GM19372 (cell line): ENCODE results near the gene TAF3.

Source experiments
- ATAC-seq: cut with Tn5 transposase; IDR thresholded peaks from one replicate; pipeline ENCODE4 v1.9.1; 2021; ENCODE audit warnings: mild to moderate bottlenecking, low read depth, moderate library complexity; ENCODE audit not compliant: unreplicated experiment

The TAF3 gene

DNA sequence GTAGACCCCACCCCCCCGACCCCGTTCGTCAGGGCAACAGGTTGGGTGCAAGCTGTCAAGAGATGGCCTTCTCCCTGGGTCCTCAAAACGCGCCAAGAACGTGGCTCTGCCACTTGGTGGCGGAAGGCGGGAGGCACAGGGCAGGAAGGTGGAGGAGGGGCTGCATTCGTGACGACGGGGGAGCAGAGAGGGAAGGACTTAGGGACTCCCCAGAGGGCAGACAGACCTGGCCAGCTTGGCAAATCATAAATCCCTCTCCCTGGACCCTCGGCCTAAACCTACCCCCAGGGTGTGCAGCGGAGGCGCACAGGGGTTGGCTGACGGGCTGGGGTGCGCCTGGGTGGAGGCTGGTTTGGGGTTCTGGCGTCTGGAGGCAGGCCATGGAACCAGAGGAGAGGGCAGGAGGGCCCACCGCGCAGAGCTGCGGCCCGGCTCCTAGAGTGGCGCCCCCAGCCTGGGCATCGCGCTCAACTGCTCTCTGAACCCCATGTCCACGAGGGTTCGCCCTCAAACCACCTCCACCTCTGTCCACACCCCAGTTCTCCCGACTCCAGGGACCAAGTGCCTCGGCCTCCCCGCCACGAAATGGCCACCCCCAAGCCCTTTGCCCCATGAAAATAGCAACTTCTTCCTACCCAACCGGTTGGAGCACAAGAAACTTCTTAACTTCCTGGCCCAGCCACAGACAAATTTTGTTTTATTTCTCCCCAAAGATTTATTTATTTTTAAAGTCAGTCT, 225.4 kb downstream of the TAF3 start:
- no peak for ATAC-seq

GRCh38 chr10:8044331-8044907, 226.1 kb downstream of the TAF3 start:
- ATAC-seq = no peak

DNA sequence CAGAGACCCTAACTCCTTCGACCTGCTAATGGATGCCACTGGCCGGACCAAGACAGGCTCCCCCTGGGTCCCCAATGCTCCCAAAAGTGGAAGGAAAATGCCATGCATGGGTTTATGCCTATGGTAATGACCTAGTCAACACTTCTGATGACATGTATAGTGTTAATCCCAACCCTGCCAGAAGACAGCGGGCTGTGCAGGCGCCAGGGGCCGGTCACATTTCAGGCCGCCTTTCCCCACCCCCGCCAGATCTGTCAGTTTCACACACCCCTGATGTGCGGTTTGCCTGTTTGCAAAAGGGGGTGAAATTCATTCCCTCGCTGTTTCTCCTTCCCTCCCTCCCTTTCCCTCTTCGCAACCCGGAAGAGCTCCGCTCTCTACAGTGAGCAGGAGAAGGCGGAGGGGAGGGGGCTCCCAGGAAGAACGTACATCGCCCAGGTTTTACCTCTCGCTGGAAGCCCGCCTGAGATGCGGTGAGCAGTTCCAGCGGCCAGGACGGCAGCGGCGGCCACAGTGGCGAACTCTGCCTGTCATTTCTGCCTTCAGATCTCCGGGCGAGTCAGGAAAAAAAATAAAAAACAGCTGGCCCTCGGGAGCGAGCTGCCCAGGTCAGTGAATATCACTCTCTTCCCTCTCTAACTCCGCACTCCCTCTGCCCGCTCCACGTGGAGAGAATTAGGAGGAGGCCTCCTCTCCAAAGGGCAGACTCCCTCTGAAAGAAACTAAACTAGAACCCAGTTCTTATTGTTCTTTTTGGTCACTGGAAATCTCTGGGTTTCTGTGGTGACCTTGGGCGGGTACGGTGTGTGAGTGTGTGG, 226.8 kb downstream of the TAF3 start:
- ATAC-seq = no peak

GRCh38 chr10:8045726-8046494, 227.6 kb downstream of the TAF3 start:
- no peak for ATAC-seq

DNA sequence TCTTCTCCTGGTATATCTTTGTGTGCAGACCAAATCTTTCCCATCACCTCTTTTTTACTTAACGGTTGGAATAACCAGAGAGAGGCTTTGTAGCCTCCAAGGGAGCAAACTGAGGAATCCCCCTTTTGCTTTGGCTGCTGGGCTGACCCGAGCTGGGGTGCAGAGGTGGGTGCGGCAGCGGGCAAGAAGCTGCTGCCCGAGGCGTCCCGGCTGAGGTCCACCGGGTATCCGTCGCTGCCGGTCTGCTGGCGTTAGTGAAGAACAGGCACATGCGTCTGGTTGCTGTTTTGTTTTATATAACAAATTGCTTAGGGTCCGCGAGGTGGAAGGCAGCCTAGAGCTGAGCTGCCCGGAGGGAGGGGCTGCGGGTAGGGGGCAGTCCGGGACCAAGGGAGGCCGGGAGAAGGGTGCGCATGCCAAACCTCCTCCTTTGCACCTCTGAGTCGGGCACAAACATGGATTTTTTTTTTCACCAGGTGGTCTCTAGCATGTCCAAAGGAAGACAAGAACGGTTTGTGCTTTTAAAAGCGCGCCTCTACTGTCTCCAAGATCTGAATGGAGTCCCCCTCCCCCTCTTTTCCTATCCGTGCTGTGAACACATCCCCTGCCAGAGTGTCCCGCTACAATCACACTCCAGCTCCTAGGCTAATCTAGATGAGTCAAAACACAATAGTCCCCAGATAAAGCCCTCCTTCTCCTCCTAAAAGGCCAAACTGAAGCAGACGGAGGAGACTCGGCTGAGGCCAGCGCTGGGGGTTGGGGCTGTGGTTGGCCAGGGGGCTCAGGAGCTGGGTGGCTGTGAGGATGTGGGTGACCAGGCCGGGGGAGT, 229.4 kb downstream of the TAF3 start:
- ATAC-seq = no peak

- ATAC-seq = no peak
Observed at GRCh38 chr10:8048281-8049008, 230.1 kb downstream of the TAF3 start.

DNA sequence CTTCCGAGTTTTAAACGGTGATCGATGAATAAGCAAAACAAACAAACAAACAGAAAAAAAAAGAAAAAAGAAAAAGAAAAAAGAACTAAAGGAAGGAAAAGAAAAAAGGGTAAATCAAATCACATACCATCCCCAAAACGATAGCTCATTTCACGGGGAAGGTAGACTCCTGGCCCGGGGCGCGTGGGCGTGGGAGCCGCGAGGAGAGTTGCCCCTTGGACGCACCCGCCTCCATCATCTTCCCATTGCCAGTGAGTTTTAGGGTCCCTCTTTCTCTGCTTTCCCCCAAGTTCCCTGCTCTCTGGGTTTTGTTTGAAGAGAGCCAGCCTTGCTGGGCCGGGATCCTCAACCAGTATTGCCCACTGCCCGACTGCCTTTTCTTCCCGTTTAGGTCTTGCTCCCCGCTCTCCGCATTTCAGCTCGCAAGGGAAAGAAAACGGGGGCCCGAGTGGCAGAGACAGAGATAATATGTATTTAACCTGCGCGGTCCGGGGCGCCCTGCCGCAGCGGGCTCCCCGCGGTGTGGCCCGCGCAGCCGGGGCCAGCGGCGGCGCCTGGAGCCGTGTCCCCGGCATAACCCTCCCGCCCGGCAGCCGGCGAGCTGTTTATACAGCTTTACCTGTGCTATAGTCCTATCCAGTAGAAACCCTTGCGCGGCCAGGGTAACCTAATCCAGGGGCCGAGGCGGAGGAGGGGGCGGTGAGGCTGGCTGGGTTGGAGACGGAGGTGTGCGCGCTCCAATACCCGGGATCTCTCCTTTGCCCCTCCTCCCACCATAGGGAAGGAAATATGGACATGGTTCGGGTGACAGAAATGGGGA, 230.9 kb downstream of the TAF3 start:
- no peak for ATAC-seq

DNA sequence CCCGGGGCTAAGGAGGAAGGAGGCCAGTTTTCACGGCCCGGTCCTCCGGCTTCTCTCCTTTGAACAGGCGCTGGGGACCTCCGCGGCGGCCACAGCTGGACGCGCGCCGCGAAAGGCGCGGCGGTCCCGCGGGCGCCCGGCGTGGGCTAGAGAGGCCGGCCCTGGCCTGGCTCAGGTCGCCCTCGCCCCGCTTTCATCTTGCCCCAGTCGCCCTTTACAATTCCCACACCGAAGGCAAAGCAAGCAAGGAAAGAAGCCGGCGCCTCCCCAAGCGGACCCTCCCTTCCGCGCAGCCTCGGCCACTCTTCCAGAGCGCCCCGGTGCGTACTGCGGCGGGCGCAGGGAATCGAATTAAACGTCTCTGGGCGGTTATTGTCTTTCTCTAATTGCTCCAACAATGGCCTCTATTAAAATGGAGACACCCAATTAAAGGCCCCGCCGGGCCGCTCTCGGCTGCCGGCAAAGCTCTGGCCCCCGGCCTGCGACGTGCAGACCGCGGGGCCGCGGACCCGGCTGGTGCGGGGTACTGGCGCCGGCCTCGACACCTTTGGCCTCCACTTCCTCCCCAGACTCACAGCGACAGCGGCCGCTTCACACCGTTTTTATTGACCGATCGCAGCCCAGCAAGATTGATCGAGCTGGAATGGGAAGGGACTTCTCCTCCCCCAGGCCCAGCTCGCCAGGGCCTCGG, 231.7 kb downstream of the TAF3 start:
- ATAC-seq = no peak

DNA sequence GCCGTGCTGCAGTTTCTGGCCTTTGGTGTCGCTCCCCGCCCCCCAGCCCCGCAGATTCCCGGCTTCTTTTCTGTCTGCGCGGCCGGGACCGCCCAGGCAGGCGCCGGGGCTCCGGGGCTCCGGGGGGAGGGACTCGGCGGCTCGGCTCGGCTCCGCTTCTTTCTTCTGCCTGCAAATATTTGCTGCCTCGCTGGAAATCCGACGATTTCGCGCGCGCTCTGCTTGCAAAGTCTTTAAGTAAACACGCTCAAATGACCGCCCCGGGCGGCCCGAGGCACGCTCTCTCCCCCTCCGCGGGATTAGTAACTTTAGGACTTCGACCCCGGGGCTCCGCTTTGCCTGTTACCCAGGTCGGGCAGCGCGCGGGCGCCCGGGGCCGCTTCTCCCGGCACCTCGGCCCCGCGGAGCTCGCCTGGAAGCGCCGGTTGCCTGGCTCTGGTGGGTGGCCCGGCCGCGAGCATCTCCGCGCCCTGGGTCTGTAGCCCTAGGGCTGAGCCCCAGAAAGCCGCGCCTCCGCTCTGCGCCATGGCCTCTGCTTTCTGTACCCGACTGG, 232.3 kb downstream of the TAF3 start:
- no peak for ATAC-seq

GRCh38 chr10:8051109-8051821, 233.0 kb downstream of the TAF3 start:
- ATAC-seq = no peak

DNA sequence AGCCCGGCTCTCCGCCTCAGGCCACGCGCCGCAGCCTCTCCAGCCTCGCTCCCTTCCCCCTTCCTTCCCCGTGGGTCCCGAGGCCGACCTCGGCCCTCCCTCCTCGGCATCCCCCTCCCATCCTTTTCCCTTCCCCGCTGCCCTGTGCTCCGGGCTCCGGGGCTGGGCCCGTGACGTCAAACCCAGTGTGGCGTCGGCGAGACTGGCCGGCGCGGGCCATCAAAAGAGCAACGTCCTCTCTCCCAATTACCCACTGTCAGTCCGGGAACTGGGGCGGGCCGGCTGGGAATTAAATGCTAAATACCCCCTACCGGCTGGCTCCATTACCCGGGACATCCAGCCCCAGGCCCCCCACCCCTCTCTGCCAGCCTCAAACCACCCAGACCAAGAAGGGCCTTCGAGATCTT, 233.5 kb downstream of the TAF3 start:
- ATAC-seq = no peak

DNA sequence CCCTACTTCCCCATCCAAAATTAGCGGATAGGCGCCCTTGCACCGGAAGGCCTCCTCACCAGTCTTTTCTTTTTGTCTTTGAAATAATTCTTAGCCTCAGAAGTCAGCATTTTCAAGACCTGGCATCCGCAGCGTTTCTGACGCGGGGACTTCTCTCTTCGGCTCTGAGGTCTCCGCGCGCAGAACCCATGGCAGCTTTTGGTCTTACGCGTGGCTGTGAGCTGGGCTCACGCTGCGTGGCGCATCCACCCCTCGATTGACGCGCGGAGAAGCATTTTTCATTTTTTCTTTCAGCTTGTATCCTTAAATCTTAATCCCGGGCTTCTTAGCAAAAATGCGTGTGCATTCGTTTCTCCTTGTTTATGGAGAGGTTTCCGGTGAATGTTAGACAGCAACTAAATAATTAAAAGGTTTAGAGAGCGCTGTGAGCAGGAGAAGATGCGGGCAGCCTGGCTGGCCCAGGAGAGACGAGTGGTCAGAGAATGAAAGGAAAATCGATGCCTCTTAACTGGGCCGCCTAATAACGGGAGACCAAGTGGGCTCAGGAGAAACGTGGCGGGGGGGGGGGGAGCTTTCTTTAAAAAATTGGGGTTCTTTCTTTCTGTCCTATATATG, 234.1 kb downstream of the TAF3 start:
- ATAC-seq = no peak

- no peak for ATAC-seq
Observed at GRCh38 chr10:8052956-8053445, 234.7 kb downstream of the TAF3 start.

DNA sequence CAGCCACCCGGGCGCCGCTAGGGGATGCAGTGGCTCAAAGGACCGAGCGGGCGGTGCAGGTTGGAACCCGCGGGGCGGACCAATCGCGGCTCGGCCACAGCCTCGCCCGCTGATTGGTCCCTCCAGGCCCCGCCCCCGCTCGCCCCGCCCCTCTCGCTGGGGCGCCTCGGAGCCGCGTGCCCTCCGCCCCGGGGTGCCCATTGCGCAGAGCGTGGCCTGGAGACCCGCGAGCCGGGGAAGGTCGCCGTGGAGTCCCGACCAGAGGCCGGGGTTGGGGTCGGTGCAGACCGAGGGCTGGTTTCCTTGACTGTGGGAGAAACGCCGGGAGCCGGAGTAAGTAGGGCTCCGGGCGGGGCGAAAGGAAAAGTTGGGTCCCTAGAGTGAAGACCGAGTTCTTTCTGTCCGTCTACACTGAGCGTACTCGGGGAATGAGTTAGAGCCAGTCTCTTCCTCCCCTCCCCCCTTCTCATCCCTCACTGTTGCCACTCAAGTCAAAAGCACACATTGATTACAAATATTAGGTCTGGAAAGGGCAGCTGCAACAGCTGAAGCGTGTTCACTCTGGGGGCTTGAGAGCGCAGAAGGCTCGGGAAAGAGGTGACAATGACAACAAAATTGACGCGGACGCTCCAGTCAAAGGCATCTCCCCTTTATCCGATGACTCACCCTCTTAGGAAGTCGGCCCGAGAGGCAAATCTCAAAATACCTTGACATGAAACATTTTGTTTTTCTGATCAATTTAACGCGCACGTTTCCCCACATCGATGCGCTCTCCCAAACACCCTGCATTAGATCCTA, 235.3 kb downstream of the TAF3 start:
- ATAC-seq = peak; percentile 64

DNA sequence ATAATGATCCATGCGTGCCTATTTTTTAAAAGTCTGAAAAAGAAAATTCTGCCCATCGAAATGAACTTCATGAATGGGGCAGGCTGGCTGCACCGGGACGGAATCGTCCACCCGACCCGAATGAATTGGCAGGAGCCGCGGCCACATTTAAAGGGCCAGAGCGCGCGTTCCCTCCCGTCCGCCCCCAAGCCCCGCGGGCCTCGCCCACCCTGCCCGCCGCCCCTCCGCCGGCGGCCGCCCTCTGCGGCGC, 235.9 kb downstream of the TAF3 start:
- peak; percentile 4 for ATAC-seq
